K562 (cell line): ENCODE data around the gene DTYMK. TPM values are rescaled to one million over a fixed set of nuclear protein-coding genes. Genes with fewer than 3 reads are reported as not detected.

Experiments used
- DNMT1 ChIP-seq: fragments of 450-650 bp; IDR thresholded peaks from 2 replicates; pipeline ENCODE4 v1.6.1; 2016; ENCODE audit warnings: antibody characterized with exemption, mild to moderate bottlenecking
- FIP1L1 ChIP-seq: fragments of 200-400 bp; formaldehyde crosslinking; IDR thresholded peaks from 2 replicates; pipeline ENCODE4 v1.6.1; 2018; ENCODE audit warnings: mild to moderate bottlenecking, low read depth, low read length; ENCODE audit not compliant: poor library complexity, severe bottlenecking
- FOXP4 ChIP-seq: sonication (generic); formaldehyde crosslinking; IDR thresholded peaks from 2 replicates; pipeline ENCODE4 v1.8.0; 2022; ENCODE audit warnings: mild to moderate bottlenecking, missing genetic modification reagents, borderline replicate concordance
- GATAD2B ChIP-seq: fragments of 450-650 bp; IDR thresholded peaks from 2 replicates; pipeline ENCODE4 v1.6.1; 2017; ENCODE audit warnings: mild to moderate bottlenecking, borderline replicate concordance
- HDAC1 ChIP-seq, 2 experiments: fragments of 450-650 bp; IDR thresholded peaks; 2 replicates each; pipeline ENCODE4 v1.6.1; 2016 to 2017; ENCODE audit warnings: inconsistent platforms in 1 of 2, mild to moderate bottlenecking in 1 of 2, moderate library complexity in 1 of 2
- KAT2B ChIP-seq: IDR thresholded peaks from one replicate; pipeline ENCODE4 v1.6.1; 2012; ENCODE audit warnings: low read depth, mild to moderate bottlenecking, control low read depth, inconsistent platforms, low read length, moderate library complexity
- KDM2B ChIP-seq: fragments of 250-450 bp; sonication (Bioruptor Pico); IDR thresholded peaks from 2 replicates; pipeline ENCODE4 v1.8.0; 2021; ENCODE audit warnings: mild to moderate bottlenecking, moderate library complexity
- MAZ ChIP-seq, 2 experiments: fragments of 450-650 bp in 1 of 2; sonication (generic) in 1 of 2; formaldehyde crosslinking; IDR thresholded peaks in 1 of 2; conservative IDR thresholded peaks in 1 of 2; 2 replicates each; pipeline versions ENCODE4 v1.4.0 to v1.5.0; 2020; ENCODE audit warnings: mild to moderate bottlenecking in 1 of 2, missing genetic modification reagents in 1 of 2
- MNT ChIP-seq, 2 experiments: fragments of 450-650 bp; conservative IDR thresholded peaks; 2 replicates each; pipeline ENCODE4 v1.6.1; 2017; ENCODE audit warnings: mild to moderate bottlenecking in 2 of 2, moderate library complexity in 2 of 2
- PHF8 ChIP-seq: fragments of 200-600 bp; sonication (generic); IDR thresholded peaks from 2 replicates; pipeline ENCODE4 v1.6.1; 2012; ENCODE audit warnings: mixed run types, mild to moderate bottlenecking, inconsistent platforms, low read length, moderate library complexity, borderline replicate concordance
- PHTF2 ChIP-seq: fragments of 250-450 bp; sonication (Bioruptor Pico); IDR thresholded peaks from 2 replicates; pipeline ENCODE4 v1.5.0; 2021; ENCODE audit warnings: mild to moderate bottlenecking
- RB1 ChIP-seq: fragments of 450-650 bp; IDR thresholded peaks from 2 replicates; pipeline ENCODE4 v1.6.1; 2017; ENCODE audit warnings: low read depth, mild to moderate bottlenecking
- RNF2 ChIP-seq: sonication (generic); IDR thresholded peaks from 2 replicates; pipeline ENCODE4 v1.6.1; 2016
- ZNF316 ChIP-seq: fragments of 450-650 bp; IDR thresholded peaks from 2 replicates; pipeline ENCODE4 v1.6.1; 2016
- ZNF407 ChIP-seq: fragments of 450-650 bp; IDR thresholded peaks from 2 replicates; pipeline ENCODE4 v1.6.1; 2016; ENCODE audit warnings: low read depth
- polyA plus RNA-seq, 8 experiments: library from polyadenylated mRNA; depleted of rRNA in 4 of 8; stranded (reverse) in 5 of 8; unstranded in 3 of 8; fragments of >200 nt; fragmentation: Nextera tagmentation in 2 of 8; fragmentation: Illumina TruSeq in 1 of 8; extraction: Ambion mirVana in 2 of 8; extraction: Trizol in 1 of 8; gene quantifications; 2 replicates each; pipeline versions ENCODE4 v1.2.1 to v1.2.3, GENCODE V29; 2011 to 2014; ENCODE audit warnings: inconsistent platforms in 1 of 8, missing spikeins in 1 of 8
- total RNA-seq, 7 experiments: library from RNA; depleted of rRNA in 6 of 7; stranded (reverse); fragments of >200 nt in 6 of 7; fragmentation: Illumina TruSeq in 2 of 7; extraction: Trizol in 2 of 7; gene quantifications; 2 replicates each; pipeline versions ENCODE4 v1.2.1 to v1.2.3, GENCODE V29; 2011 to 2021; ENCODE audit warnings: low replicate concordance in 1 of 7

The DTYMK gene
- total and polyA plus RNA-seq, 9 of the 15 experiments (the other 6 are each of a cell fraction or from before 2014, with no cell fraction given): 8.2 to 85.0 (median 47.9) TPM

- TF ChIP-seq FIP1L1: peak; percentile 35
- no peak for TF ChIP-seq DNMT1
- TF ChIP-seq MAZ (CRISPR knock-in tag; conservative IDR thresholded peaks at IDR 0.05 in 1 of 2, IDR thresholded peaks at IDR 0.05 in 1 of 2): peak in 1 of 2 experiments; percentile 56; a peak in 1 of 4 replicates
- TF ChIP-seq PHTF2: no peak
- TF ChIP-seq PHF8: peak; percentile 13; the same call in 1 of the 2 replicates
- peak; percentile 25; the same call in 1 of the 2 replicates for TF ChIP-seq GATAD2B
- 0 out of 2 replicates have a peak, but pooled peaks have one; percentile 24 for TF ChIP-seq RNF2
- peak; percentile 60; the same call in 1 of the 2 replicates for TF ChIP-seq RB1
- TF ChIP-seq FOXP4 (CRISPR knock-in tag): peak; percentile 37; the same call in 1 of the 2 replicates
- no peak for TF ChIP-seq ZNF407
- TF ChIP-seq MNT (conservative IDR thresholded peaks at IDR 0.05): peak; percentile 40 to 52; a peak in 2 of 4 replicates
- no peak for TF ChIP-seq ZNF316
- no peak for TF ChIP-seq KDM2B (CRISPR knock-in tag)
- TF ChIP-seq KAT2B: peak; percentile 25
- TF ChIP-seq HDAC1 (IDR thresholded peaks at IDR 0.05): 0 out of 4 replicates have a peak, but pooled peaks of 1 of the 2 experiments have one; percentile 21
These were observed 15.8 kb upstream of the DTYMK start (continued) for GRCh38 chr2:241702155-241703031.
